ENCODE measurements around the gene CLIC1. TPM values are rescaled to one million over a fixed set of nuclear protein-coding genes. Genes with fewer than 3 reads are reported as not detected.
A peak's percentile ranks its signal among the peaks of the same experiment; 100 is the strongest.

The CLIC1 gene
- total and polyA plus RNA-seq, 10 of the 15 experiments (the other 5 are each of a cell fraction or from before 2014, with no cell fraction given): 446 to 1,266 (median 636) TPM

GRCh38 chr6:31739639-31740396, 3.5 kb upstream of the CLIC1 start, which contains the start of gene MSH5 (continued):
- TF ChIP-seq MEF2B (IDR thresholded peaks at IDR 0.05; ENCODE audit: partially characterized antibody, poor library complexity, severe bottlenecking): no peak
- TF ChIP-seq NRF1 (conservative IDR thresholded peaks at IDR 0.05; ENCODE audit: low read depth, low read length): peak; percentile 71
- peak; percentile 90 to 97 for TF ChIP-seq BHLHE40 (IDR thresholded peaks at IDR 0.05; ENCODE audit: borderline replicate concordance in 1 of 2, low read depth in 2 of 2, low read length in 1 of 2)
- TF ChIP-seq RB1 (IDR thresholded peaks at IDR 0.05; ENCODE audit: borderline replicate concordance): peak; percentile 96; the same call in 1 of the 2 replicates
- peak; percentile 97 for TF ChIP-seq SP1 (IDR thresholded peaks at IDR 0.05; ENCODE audit: low read depth, low read length)
- TF ChIP-seq CHD4 (IDR thresholded peaks at IDR 0.05): no peak
- TF ChIP-seq PBX3 (IDR thresholded peaks at IDR 0.05; ENCODE audit: insufficient replicate concordance, low read depth, low read length): peak; percentile 85
- peak; percentile 78 for TF ChIP-seq POLR2A (IDR thresholded peaks at IDR 0.05; ENCODE audit: low read depth, low read length)
- no peak for TF ChIP-seq REST (IDR thresholded peaks at IDR 0.05; ENCODE audit: low read depth, low read length)
- 0 out of 2 replicates have a peak, but pooled peaks have one; percentile 11 for TF ChIP-seq ELK1 (IDR thresholded peaks at IDR 0.05; ENCODE audit: low read depth, low read length)
- TF ChIP-seq NFYA (IDR thresholded peaks at IDR 0.05; ENCODE audit: borderline replicate concordance, low read depth, low read length): peak; percentile 75; the same call in 1 of the 2 replicates
- peak; percentile 72 for TF ChIP-seq CEBPZ (IDR thresholded peaks at IDR 0.05; ENCODE audit: low read depth, low read length)
- TF ChIP-seq TCF7 (IDR thresholded peaks at IDR 0.05; ENCODE audit: borderline replicate concordance): no peak
- no peak for TF ChIP-seq PML (IDR thresholded peaks at IDR 0.05; ENCODE audit: low read length)
- peak; percentile 98 for TF ChIP-seq NFYB (IDR thresholded peaks at IDR 0.05; ENCODE audit: insufficient read depth, low read depth, low read length)
- no peak for TF ChIP-seq IRF4 (IDR thresholded peaks at IDR 0.05; ENCODE audit: low read depth, low read length)
- TF ChIP-seq CREM (IDR thresholded peaks at IDR 0.05; ENCODE audit: low read depth): peak; percentile 32; the same call in 1 of the 2 replicates
- peak; percentile 43 for TF ChIP-seq POLR2AphosphoS5 (IDR thresholded peaks at IDR 0.05; ENCODE audit: low read length)
- TF ChIP-seq EED (IDR thresholded peaks at IDR 0.05; ENCODE audit: low read depth): peak; percentile 72

All from GM12878 (cell line).